Activated CD4-positive, CD25-positive, alpha-beta regulatory T cell treated with anti-CD3 and anti-CD28 coated beads, Interleukin-2, amount 50 U/mL, for 16 hours (primary cell): ENCODE results near the gene TRAF1.

ENCODE experiments used
- DNase-seq: peaks from one replicate; pipeline ENCODE4 v3.0.0-alpha.2; 2020; ENCODE audit warnings: low read depth, low spot score

The TRAF1 gene

GRCh38 chr9:120940573-120940972 is 14.0 kb upstream of the TRAF1 start:
- no peak for DNase-seq

- DNase-seq, result no peak
Observed at GRCh38 chr9:120938851-120939250, 12.3 kb upstream of the TRAF1 start.

- no peak for DNase-seq
Observed at GRCh38 chr9:120937596-120937995, 11.0 kb upstream of the TRAF1 start.

- no peak for DNase-seq
Observed at GRCh38 chr9:120937127-120937526, 10.5 kb upstream of the TRAF1 start.

GRCh38 chr9:120936764-120937122 is 10.1 kb upstream of the TRAF1 start:
- no peak for DNase-seq

GRCh38 chr9:120936011-120936763 is 9.6 kb upstream of the TRAF1 start:
- peak; percentile 74 for DNase-seq

GRCh38 chr9:120935383-120935857 is 8.8 kb upstream of the TRAF1 start:
- no peak for DNase-seq

GRCh38 chr9:120934281-120934680 is 7.7 kb upstream of the TRAF1 start:
- DNase-seq, result no peak

GRCh38 chr9:120933310-120934055 is 6.9 kb upstream of the TRAF1 start:
- DNase-seq, result no peak

GRCh38 chr9:120932086-120932823 is 5.7 kb upstream of the TRAF1 start:
- DNase-seq, result no peak

- no peak for DNase-seq
Observed at GRCh38 chr9:120931231-120932085, 4.9 kb upstream of the TRAF1 start.

- DNase-seq, result no peak
Observed at GRCh38 chr9:120929229-120929791, 2.7 kb upstream of the TRAF1 start.

- DNase-seq, result peak; percentile 56
Observed at GRCh38 chr9:120928483-120929228, 2.1 kb upstream of the TRAF1 start.

- DNase-seq, result no peak
Observed at GRCh38 chr9:120928015-120928482, 1.5 kb upstream of the TRAF1 start.

- DNase-seq, result no peak
Observed at GRCh38 chr9:120927269-120928014, 846 bp upstream of the TRAF1 start.

GRCh38 chr9:120925535-120926396 is 830 bp downstream of the TRAF1 start:
- peak; percentile 61 for DNase-seq

- DNase-seq, result no peak
Observed at GRCh38 chr9:120924698-120925534, 1.7 kb downstream of the TRAF1 start.
